ENCODE data around the gene PRSS33.

GRCh38 chr16:2734844-2735515 is 52.4 kb downstream of the PRSS33 start:
- TF ChIP-seq CTCF (IDR thresholded peaks at IDR 0.05) (no peak), POLR2A (IDR thresholded peaks at IDR 0.05) (no peak)
